Activated T-helper 1 cell treated with anti-CD3 and anti-CD28 coated beads, Interleukin-12 subunit alpha, Interleukin-12 subunit beta, Interleukin-2, Interleukin-4 antibody, amounts not matched to agents 30 ng/mL and 10 ng/mL and 1 ng/mL, durations not matched to agents 14 hours and 24 hours and 36 hours (primary cell): ENCODE measurements around the gene WASHC2C. TPM values are rescaled to one million over a fixed set of nuclear protein-coding genes. Genes with fewer than 3 reads are reported as not detected.
"Not testable (repeated sequence)": the region's sequence is repeated elsewhere in the genome, so short reads cannot be mapped to it uniquely, and the experiment has no call there.

Experiments used
- DNase-seq: peaks from one replicate; pipeline ENCODE4 v3.0.0; 2021; ENCODE audit warnings: low spot score
- H3K27ac Mint-ChIP-seq: one replicate; pipeline ENCODE4 v1.8.0; 2021; ENCODE audit warnings: mild to moderate bottlenecking, mixed read lengths
- H3K27me3 Mint-ChIP-seq: one replicate; pipeline ENCODE4 v1.8.0; 2022; ENCODE audit warnings: mild to moderate bottlenecking, moderate library complexity, mixed read lengths; ENCODE audit not compliant: insufficient read depth
- H3K36me3 Mint-ChIP-seq: one replicate; pipeline ENCODE4 v1.8.0; 2021; ENCODE audit warnings: low read depth, mixed read lengths
- H3K4me1 Mint-ChIP-seq: one replicate; pipeline ENCODE4 v1.8.0; 2021; ENCODE audit warnings: low read depth, mixed read lengths
- H3K4me3 Mint-ChIP-seq: one replicate; pipeline ENCODE4 v1.8.0; 2021; ENCODE audit warnings: mild to moderate bottlenecking, moderate library complexity, mixed read lengths
- H3K9me3 Mint-ChIP-seq: one replicate; pipeline ENCODE4 v1.8.0; 2021; ENCODE audit warnings: mixed read lengths
- intact Hi-C: fragments of 100-400 bp; cut with micrococcal nuclease; formaldehyde crosslinking; loops from one replicate; pipeline ENCODE4 v1.15.1; 2024
- total RNA-seq: library from RNA; stranded (reverse); gene quantifications from 2 replicates; pipeline ENCODE4 v1.2.3, GENCODE V29; 2022

The WASHC2C gene, protein sequence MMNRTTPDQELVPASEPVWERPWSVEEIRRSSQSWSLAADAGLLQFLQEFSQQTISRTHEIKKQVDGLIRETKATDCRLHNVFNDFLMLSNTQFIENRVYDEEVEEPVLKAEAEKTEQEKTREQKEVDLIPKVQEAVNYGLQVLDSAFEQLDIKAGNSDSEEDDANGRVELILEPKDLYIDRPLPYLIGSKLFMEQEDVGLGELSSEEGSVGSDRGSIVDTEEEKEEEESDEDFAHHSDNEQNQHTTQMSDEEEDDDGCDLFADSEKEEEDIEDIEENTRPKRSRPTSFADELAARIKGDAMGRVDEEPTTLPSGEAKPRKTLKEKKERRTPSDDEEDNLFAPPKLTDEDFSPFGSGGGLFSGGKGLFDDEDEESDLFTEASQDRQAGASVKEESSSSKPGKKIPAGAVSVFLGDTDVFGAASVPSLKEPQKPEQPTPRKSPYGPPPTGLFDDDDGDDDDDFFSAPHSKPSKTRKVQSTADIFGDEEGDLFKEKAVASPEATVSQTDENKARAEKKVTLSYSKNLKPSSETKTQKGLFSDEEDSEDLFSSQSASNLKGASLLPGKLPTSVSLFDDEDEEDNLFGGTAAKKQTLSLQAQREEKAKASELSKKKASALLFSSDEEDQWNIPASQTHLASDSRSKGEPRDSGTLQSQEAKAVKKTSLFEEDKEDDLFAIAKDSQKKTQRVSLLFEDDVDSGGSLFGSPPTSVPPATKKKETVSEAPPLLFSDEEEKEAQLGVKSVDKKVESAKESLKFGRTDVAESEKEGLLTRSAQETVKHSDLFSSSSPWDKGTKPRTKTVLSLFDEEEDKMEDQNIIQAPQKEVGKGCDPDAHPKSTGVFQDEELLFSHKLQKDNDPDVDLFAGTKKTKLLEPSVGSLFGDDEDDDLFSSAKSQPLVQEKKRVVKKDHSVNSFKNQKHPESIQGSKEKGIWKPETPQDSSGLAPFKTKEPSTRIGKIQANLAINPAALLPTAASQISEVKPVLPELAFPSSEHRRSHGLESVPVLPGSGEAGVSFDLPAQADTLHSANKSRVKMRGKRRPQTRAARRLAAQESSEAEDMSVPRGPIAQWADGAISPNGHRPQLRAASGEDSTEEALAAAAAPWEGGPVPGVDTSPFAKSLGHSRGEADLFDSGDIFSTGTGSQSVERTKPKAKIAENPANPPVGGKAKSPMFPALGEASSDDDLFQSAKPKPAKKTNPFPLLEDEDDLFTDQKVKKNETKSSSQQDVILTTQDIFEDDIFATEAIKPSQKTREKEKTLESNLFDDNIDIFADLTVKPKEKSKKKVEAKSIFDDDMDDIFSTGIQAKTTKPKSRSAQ (N-terminal part only)
- total RNA-seq, result 26.6 and 27.2 TPM in 2 replicates

DNA sequence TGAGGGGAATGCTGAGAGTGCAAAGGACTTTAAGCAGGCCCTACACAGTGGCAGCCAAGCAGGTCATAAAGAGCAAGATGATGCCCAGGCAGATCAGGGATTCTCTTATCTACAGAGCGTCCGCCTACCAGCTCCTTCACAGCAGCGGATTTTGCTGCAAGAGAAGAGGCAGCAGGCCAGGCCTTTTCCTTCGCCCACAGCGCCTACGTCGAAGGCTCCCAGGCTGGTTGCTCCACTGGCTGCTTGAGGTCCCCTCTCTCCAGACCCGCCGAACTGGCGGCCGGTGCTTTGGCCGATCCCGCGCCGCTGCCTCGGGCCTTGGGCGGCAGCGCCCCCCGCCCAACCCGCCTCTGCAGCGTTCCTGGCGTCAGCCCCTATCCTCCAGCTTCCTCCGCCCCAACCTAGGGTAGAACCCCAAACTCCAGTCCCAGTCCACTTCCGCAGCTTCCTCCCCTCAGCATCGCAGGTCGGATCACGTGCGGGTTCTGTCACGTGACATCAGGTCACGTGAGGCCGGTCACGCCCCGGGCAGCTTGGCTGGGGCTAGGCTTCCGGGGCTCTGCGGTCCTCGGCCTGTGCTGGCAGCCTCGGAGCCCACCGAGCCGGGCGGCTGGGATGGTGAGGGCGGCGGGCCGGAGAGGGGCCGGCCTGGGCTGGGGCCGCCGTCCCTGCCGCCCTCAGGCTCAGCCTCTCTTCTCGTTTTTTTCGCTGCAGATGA, at the start of gene WASHC2C:
WASHC2C (plus strand) TSS at position 564 of the 718 bp plus-strand sequence; CDS start at position 616, 52 bp downstream.
- intact Hi-C loops, H3K9me3 Mint-ChIP-seq, H3K36me3 Mint-ChIP-seq: not testable (repeated sequence)

DNA sequence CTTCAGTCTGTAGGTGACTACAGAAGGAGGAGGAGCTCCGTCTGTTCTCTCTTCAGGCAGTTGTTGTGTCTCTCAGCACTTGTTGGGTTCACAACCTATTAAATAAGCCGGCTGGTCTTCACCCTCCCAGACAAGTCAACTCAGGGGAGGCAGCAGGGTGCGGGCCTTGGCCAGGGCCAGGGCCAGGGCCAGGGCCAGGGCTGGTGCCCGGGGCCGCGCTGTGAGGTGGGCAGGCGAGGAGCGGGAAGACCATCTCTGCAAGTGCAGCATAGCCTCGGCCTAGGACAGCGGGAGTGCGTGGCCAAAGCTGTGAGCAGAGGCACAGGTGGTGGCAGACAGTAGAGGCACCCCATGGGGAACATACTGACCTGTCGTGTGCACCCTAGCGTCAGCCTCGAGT, 48.6 kb upstream of the WASHC2C start:
- DNase-seq, H3K36me3 Mint-ChIP-seq, H3K27ac Mint-ChIP-seq, H3K4me3 Mint-ChIP-seq, H3K9me3 Mint-ChIP-seq, intact Hi-C loops, H3K27me3 Mint-ChIP-seq, H3K4me1 Mint-ChIP-seq: not testable (repeated sequence)

More for the DNA sequence above, at the start of gene WASHC2C:
- H3K4me3 Mint-ChIP-seq, result peak within 1 kb of the TSS; percentile 85
- H3K27me3 Mint-ChIP-seq, result not testable (repeated sequence)
- H3K4me1 Mint-ChIP-seq, result peaks cover 10% of the 10 kb centered on the region
- DNase-seq, result peak; percentile 98
- peak within 1 kb of the TSS; percentile 83 for H3K27ac Mint-ChIP-seq

DNA sequence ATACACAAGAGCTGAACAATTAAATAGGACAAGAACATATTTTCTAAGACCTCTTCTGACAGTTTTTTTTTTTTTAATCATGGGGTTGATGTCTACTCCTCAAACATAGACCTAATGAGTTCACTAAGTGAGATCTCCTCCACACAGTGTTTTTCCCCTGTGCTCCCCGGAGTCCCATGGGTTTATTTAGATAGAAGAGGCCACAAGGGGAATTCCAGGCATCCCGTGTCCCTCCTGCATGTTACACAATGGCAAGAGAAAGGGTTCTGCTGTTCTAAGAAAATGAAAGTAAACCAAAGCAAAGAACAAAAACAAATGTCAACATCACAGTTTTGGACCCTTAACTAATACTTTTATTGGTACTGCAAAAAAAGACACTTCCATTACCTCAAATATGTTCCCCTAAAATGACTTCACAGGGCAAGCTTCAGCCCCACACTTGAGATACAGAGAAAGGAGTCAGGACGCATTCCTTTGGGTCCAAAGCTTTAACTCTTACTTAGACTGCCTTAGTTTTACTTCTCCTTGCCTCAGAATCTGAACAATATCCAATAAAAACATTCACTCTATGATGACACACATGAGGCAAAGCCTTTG, 16.8 kb upstream of the WASHC2C start:
- H3K9me3 Mint-ChIP-seq, H3K36me3 Mint-ChIP-seq, H3K4me1 Mint-ChIP-seq, H3K27me3 Mint-ChIP-seq, intact Hi-C loops, DNase-seq: not testable (repeated sequence)
- peak overlapping the region; percentile 86 for H3K27ac Mint-ChIP-seq
- H3K4me3 Mint-ChIP-seq, result peak overlapping the region; percentile 56

DNA sequence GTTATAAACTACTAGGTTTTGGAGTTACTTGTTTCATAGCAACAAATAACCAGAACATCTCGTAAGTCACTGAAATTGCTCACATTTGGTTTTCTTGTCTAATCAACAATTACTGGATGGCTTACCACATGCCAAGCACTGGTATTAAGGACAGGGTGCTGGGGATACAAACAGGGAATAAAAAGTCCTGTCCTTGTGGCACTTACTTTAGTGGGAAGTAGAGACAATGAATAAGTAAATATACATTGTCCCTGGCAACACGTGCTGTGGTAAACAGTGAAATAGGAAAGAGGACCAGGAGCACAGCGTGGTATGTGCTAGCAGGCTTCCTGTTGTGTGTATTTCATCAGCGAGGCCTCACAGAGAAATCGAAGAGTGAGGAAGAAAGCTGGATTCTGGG, 15.8 kb upstream of the WASHC2C start:
- H3K9me3 Mint-ChIP-seq, H3K36me3 Mint-ChIP-seq, H3K27me3 Mint-ChIP-seq, H3K4me3 Mint-ChIP-seq, H3K4me1 Mint-ChIP-seq, DNase-seq, intact Hi-C loops, H3K27ac Mint-ChIP-seq: not testable (repeated sequence)

DNA sequence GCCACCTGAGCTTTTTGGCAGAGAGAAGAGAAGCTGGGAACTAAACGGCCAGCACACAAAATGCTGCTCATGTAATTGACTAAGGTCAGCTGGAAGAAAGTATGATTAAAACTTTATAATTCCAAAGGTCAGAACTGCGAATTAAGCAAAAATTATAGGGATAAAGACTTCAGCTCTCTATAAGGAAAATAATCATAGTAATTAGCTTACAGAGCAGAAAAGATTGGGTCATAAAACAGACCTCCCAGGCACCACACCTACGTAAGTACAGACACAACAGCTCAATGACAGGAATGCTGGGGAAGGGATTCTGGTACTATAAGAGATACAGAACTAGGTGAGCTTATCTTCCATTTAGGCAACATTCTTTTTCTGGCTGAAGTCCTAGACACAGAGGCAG, 10.0 kb upstream of the WASHC2C start:
- H3K4me3 Mint-ChIP-seq, H3K27me3 Mint-ChIP-seq, H3K27ac Mint-ChIP-seq, H3K4me1 Mint-ChIP-seq, H3K36me3 Mint-ChIP-seq, intact Hi-C loops, DNase-seq, H3K9me3 Mint-ChIP-seq: not testable (repeated sequence)

DNA sequence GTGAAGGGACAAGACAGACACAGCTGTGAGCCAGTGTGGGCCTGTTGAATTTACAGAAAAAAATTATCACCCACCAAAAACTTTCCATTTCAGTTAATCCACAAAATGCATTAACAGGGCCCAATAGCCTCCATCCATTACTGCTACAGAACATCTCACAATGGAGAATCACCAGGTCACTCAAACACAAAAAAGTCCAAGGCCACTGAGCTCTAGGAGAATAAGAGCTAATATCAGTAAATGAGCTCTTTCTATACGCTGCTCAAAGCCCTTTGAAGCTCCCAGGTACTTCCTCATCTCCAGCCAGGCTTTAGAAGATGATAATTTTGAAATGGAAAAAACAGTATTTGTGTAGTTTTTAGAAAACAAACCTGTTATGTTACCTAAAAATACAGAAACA, 9.4 kb upstream of the WASHC2C start:
- H3K4me3 Mint-ChIP-seq, H3K36me3 Mint-ChIP-seq, H3K27me3 Mint-ChIP-seq, DNase-seq, intact Hi-C loops, H3K27ac Mint-ChIP-seq, H3K9me3 Mint-ChIP-seq, H3K4me1 Mint-ChIP-seq: not testable (repeated sequence)

DNA sequence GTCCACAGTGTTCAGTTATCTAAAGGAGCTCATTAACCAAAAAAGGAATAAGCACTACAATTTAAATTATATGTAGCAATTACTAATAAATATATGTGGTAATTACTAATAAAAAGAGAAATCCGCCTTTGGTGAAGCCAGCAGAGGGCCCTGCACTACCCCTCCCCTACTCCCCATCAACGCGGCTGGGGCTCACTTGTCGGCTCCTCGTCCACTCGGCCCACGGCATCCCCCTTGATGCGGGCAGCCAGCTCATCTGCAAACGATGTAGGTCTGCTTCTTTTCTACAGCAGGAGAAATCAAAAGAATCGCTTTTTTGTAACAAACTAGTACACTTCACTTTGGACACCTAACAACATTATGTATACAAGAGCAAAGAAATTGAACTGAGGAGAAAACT, 5.6 kb upstream of the WASHC2C start:
- intact Hi-C loops, H3K4me1 Mint-ChIP-seq, H3K36me3 Mint-ChIP-seq, DNase-seq, H3K27ac Mint-ChIP-seq, H3K9me3 Mint-ChIP-seq, H3K4me3 Mint-ChIP-seq, H3K27me3 Mint-ChIP-seq: not testable (repeated sequence)

DNA sequence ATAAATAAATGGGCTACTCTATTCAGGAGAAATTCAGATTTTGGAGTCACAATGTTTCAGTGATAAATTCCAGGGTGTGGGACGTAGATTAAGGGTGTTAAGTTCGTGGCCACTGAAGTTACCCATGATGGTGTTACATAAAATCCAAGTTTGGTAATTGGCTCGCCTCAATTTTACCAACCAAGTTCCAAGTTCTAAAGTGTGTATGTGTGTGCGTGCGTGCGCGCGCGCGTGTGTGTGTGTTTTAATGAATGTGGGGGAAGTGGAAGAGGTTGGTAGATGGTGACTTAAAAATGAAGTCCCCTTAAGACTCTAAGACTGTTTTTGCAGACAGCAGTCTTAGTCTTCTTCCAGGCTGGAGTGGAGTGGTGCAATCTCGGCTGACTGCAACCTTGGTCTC, 3.2 kb upstream of the WASHC2C start:
- H3K36me3 Mint-ChIP-seq, H3K9me3 Mint-ChIP-seq, DNase-seq, H3K4me3 Mint-ChIP-seq, H3K27ac Mint-ChIP-seq, intact Hi-C loops, H3K4me1 Mint-ChIP-seq, H3K27me3 Mint-ChIP-seq: not testable (repeated sequence)

DNA sequence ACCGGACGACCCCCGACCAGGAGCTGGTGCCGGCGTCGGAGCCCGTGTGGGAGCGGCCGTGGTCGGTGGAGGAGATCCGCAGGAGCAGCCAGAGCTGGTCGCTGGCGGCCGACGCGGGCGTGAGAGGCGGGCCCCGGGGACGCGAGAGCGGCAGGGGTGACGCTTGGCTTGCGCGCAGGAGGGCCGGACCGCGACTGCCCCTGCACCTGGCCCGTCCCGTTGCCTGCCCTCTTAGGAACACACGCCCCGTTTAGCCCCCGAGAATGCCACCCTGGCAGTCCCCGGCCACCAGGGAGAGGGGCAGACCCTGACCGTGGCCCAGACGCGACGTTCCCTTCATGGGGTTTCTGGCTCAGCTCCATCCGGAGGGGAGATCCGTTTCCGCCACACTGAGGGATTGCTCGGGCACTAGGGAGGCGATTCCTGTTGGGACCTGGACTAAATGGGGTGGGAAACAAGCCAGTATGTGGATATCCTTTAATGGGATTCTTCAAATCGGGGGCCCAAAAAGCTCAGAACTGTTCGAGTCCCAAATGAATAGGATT, 427 bp downstream of the WASHC2C start:
- DNase-seq, intact Hi-C loops: not testable (repeated sequence)
- peak overlapping the region; percentile 65 for H3K27ac Mint-ChIP-seq

DNA sequence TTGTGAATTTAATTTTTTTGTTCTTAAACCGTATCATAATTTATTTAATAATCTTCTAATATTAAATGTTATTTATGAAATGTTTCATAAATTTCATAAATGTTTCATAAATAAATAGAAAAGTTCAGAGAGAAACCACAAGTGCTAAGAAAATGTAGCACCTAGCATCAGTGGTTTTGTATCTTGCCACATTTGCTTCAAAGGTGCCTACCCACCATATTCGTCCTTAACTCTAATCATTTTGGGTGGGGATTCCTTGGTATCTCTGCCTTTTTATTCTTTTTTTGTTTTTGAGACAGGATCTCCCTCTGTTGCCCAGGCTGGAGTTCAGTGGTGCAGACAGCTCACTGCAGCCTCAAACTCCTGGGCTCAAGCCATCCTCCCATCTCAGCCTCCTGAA, 7.4 kb downstream of the WASHC2C start:
- intact Hi-C loops, result not testable (repeated sequence)

More for the DNA sequence above, 427 bp downstream of the WASHC2C start:
- not testable (repeated sequence) for H3K36me3 Mint-ChIP-seq, H3K9me3 Mint-ChIP-seq, H3K27me3 Mint-ChIP-seq
- Mint-ChIP-seq H3K4me3 (peak overlapping the region; percentile 85), H3K4me1 (peaks cover 10% of the 10 kb centered on the region)

DNA sequence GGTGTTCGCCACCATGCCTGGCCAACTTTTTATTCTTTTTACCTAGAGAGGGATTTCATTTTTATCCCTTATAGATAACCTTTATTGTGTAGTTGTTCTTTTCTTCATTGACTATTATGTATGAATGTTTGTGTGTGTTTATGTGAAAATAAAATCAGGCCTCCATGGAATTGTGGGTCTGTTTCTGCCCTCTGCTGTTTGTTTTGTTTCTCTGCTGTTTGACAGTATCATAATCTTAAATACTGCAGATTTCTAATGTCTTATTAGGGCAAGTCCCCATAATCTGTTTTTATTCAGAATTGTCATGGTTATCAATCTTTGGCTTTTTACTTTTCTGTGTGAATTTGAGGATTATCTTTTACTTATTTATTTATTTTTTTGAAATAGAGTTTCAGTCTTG, 7.8 kb downstream of the WASHC2C start:
- DNase-seq, H3K36me3 Mint-ChIP-seq, H3K27ac Mint-ChIP-seq, H3K9me3 Mint-ChIP-seq, H3K4me3 Mint-ChIP-seq, H3K27me3 Mint-ChIP-seq, H3K4me1 Mint-ChIP-seq, intact Hi-C loops: not testable (repeated sequence)

More for the DNA sequence above, 7.4 kb downstream of the WASHC2C start:
- not testable (repeated sequence) for H3K27ac Mint-ChIP-seq, H3K9me3 Mint-ChIP-seq, H3K4me3 Mint-ChIP-seq, H3K36me3 Mint-ChIP-seq, DNase-seq, H3K27me3 Mint-ChIP-seq, H3K4me1 Mint-ChIP-seq

DNA sequence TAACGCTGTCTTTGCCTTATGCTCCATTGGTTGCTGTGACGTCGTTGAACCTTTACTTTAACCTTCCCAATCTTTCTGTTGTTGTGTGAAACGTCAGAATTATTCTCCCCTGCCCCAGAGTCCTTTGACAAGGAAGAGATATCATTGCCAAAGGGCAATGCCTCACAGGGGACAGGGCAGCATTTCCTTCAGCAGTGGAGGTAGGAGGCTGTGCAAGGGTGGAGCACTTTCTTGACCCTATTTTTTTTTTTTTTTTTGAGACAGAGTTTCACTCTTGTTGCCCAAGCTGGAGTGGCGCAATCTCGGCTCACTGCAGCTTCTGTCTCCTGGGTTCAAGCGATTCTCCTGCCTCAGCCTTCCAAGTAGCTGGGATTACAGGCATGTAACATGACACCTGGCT, 14.5 kb downstream of the WASHC2C start:
- H3K4me1 Mint-ChIP-seq, intact Hi-C loops, H3K9me3 Mint-ChIP-seq, H3K36me3 Mint-ChIP-seq, H3K4me3 Mint-ChIP-seq, DNase-seq, H3K27me3 Mint-ChIP-seq, H3K27ac Mint-ChIP-seq: not testable (repeated sequence)
